Right lobe of liver (tissue), 6 donors: ENCODE measurements around the gene RAB3IL1. TPM values are rescaled to one million over a fixed set of nuclear protein-coding genes. Genes with fewer than 3 reads are reported as not detected.

ENCODE experiments used
- ATAC-seq, 4 donors: fragments of 200-7000 bp; cut with Tn5 transposase; one replicate each; pipeline ENCODE4 v1.9.1; 2020; ENCODE audit warnings: mild to moderate bottlenecking in 4 of 4, moderate library complexity in 4 of 4
- DNase-seq, 3 donors: peaks; one replicate each; pipeline ENCODE4 v3.0.0-alpha.2; 2020
- H3K27ac ChIP-seq, 3 donors: fragments of 200-600 bp; one replicate each; pipeline ENCODE4 v1.8.0; 2022
- H3K27me3 ChIP-seq, 2 donors: fragments of 200-600 bp; one replicate each; pipeline ENCODE4 v1.8.0; 2022
- H3K36me3 ChIP-seq, 4 donors: fragments of 200-600 bp; sonication (generic) in 1 of 4; one replicate each; pipeline versions ENCODE4 v1.5.1 to v1.8.0; 2017 to 2022; ENCODE audit warnings: control low read depth in 1 of 4
- H3K4me1 ChIP-seq, 4 donors: fragments of 200-600 bp; sonication (generic) in 1 of 4; one replicate each; pipeline versions ENCODE4 v1.5.1 to v1.8.0; 2017 to 2022; ENCODE audit warnings: control low read depth in 1 of 4
- H3K4me3 ChIP-seq, 3 donors: fragments of 200-600 bp; one replicate each; pipeline ENCODE4 v1.8.0; 2022
- H3K9me3 ChIP-seq, 4 donors: fragments of 200-600 bp; sonication (generic) in 1 of 4; one replicate each; pipeline versions ENCODE4 v1.5.1 to v1.8.0; 2017 to 2022; ENCODE audit warnings: control low read depth in 1 of 4
- CTCF ChIP-seq, 4 donors: fragments of 200-600 bp in 3 of 4; fragments of 450-650 bp in 1 of 4; IDR thresholded peaks; one replicate each; pipeline versions ENCODE4 v1.5.1 to v1.8.0; 2016 to 2022; ENCODE audit warnings: antibody characterized with exemption in 4 of 4, mild to moderate bottlenecking in 2 of 4
- POLR2A ChIP-seq: fragments of 450-650 bp; IDR thresholded peaks from one replicate; pipeline ENCODE4 v1.6.1; 2017; ENCODE audit warnings: antibody characterized with exemption, mild to moderate bottlenecking
- WGBS: methylation state at CpG from one replicate; pipeline ENCODE4 v1.1.6; 2018; ENCODE audit warnings: low coverage, low lambda C conversion rate; ENCODE audit not compliant: insufficient coverage; ENCODE audit errors: missing lambda C conversion rate; 5-methylcytosine and 5-hydroxymethylcytosine counted together
- intact Hi-C, 2 donors: fragments of 100-400 bp; cut with DNase I; formaldehyde crosslinking; loops; one replicate each; pipeline versions ENCODE4 v1.11.2 to v1.14.1; 2022
- total RNA-seq, 6 experiments: library from RNA; depleted of rRNA in 2 of 6; stranded (reverse); fragments of >200 nt in 2 of 6; fragmentation: NEBNext Ultra II Directional in 3 of 6; extraction: Animal tissue kit (Norgen Biotek cat#: 25700) in 3 of 6; gene quantifications; one replicate each; pipeline versions ENCODE4 v1.1.0 to v1.2.4, GENCODE V29; 2016 to 2023
- donor health status: DM: no; HTN: yes; CAD: no.
- donor health status: DM: no; HTN: no; CAD: no.
- donor health status: DM: no; HTN: no; CAD: no.
- donor health status: DM: no; HTN: yes; CAD: no.
- donor health status: DM: no; HTN: yes; CAD: no.

RAB3IL1 gene
- total RNA-seq, 6 experiments from 2014 or later = 3.2 to 9.1 (median 4.2) TPM

GRCh38 chr11:61863548-61864081 lies 53.8 kb downstream of the RAB3IL1 start:
- Histone ChIP-seq H3K27me3 (no peaks in the 10 kb centered on the region), H3K4me3 (no peak overlapping the region), H3K27ac (no peak overlapping the region), H3K4me1 (no peaks in the 10 kb centered on the region), H3K9me3 (no peaks in the 10 kb centered on the region), H3K36me3 (peaks cover 0 to 4% (median 0%) of the 10 kb centered on the region in 4 donors)
- no peak for ATAC-seq
- intact Hi-C loops = no loop called here
- 100% methylated on average over 2 of the region's 13 CpGs for WGBS
- DNase-seq = no peak
- TF ChIP-seq POLR2A (no peak), CTCF (IDR thresholded peaks at IDR 0.05) (no peak)

GRCh38 chr11:61862714-61863547 lies 54.4 kb downstream of the RAB3IL1 start:
- Histone ChIP-seq H3K27me3 (no peaks in the 10 kb centered on the region), H3K9me3 (no peaks in the 10 kb centered on the region), H3K4me3 (no peak overlapping the region), H3K27ac (no peak overlapping the region), H3K4me1 (no peaks in the 10 kb centered on the region), H3K36me3 (peaks cover 0 to 4% (median 0%) of the 10 kb centered on the region in 4 donors)
- no peak for DNase-seq
- WGBS = 84% methylated on average over 3 of the region's 18 CpGs
- intact Hi-C loops = no loop called here
- TF ChIP-seq POLR2A = no peak
- TF ChIP-seq CTCF (IDR thresholded peaks at IDR 0.05) = no peak
- ATAC-seq = no peak

GRCh38 chr11:61861634-61862033 lies 55.7 kb downstream of the RAB3IL1 start:
- intact Hi-C loops = no loop called here
- DNase-seq (no peak), ATAC-seq (no peak)
- H3K4me1 ChIP-seq = no peaks in the 10 kb centered on the region
- no peaks in the 10 kb centered on the region for H3K9me3 ChIP-seq
- H3K4me3 ChIP-seq = no peak overlapping the region
- no peaks in the 10 kb centered on the region for H3K27me3 ChIP-seq
- H3K36me3 ChIP-seq = peaks cover 0 to 4% (median 0%) of the 10 kb centered on the region in 4 donors
- no peak overlapping the region for H3K27ac ChIP-seq
- WGBS = 73% methylated on average over 5 of the region's 9 CpGs
- TF ChIP-seq CTCF (IDR thresholded peaks at IDR 0.05) = no peak

- DNase-seq (peak; percentile 54 to 81 (median 73)), ATAC-seq (peak; percentile 63 to 89 (median 70))
- no peak for TF ChIP-seq CTCF (IDR thresholded peaks at IDR 0.05)
- no peak for TF ChIP-seq POLR2A
- no peak overlapping the region for H3K4me3 ChIP-seq
- intact Hi-C loops = no loop called here
- H3K36me3 ChIP-seq = peaks cover 0 to 4% (median 0%) of the 10 kb centered on the region in 4 donors
- 55% methylated on average over 8 of the region's 16 CpGs for WGBS
- H3K9me3 ChIP-seq = no peaks in the 10 kb centered on the region
- H3K27me3 ChIP-seq = no peaks in the 10 kb centered on the region
- H3K4me1 ChIP-seq = no peaks in the 10 kb centered on the region
- H3K27ac ChIP-seq = no peak overlapping the region
Measured at GRCh38 chr11:61860054-61860903, 57.1 kb downstream of the RAB3IL1 start.
